BE2C (cell line): ENCODE results near the gene NR5A2.

ENCODE experiments used
- DNase-seq: peaks from one replicate; pipeline ENCODE4 v3.0.0-alpha.2; 2020
- H3K27me3 ChIP-seq: fragments of 250-450 bp; sonication (Bioruptor Pico); 2 replicates; pipeline ENCODE4 v1.5.1; 2020; ENCODE audit warnings: mild to moderate bottlenecking
- H3K36me3 ChIP-seq: fragments of 250-450 bp; sonication (Bioruptor Pico); 2 replicates; pipeline ENCODE4 v1.5.1; 2020; ENCODE audit warnings: mild to moderate bottlenecking
- H3K4me1 ChIP-seq: fragments of 250-450 bp; sonication (Bioruptor Pico); 2 replicates; pipeline ENCODE4 v1.5.1; 2020
- H3K4me3 ChIP-seq: 2 replicates; pipeline ENCODE4 v1.5.1; 2011; ENCODE audit warnings: low read depth, low read length
- H3K9me3 ChIP-seq: fragments of 250-450 bp; sonication (Bioruptor Pico); 2 replicates; pipeline ENCODE4 v1.5.1; 2020
- TF ChIP-seq, protein P1 (sequence below): IDR thresholded peaks from 2 replicates; pipeline ENCODE4 v1.5.1; 2012; ENCODE audit warnings: mild to moderate bottlenecking, low read depth, low read length

The NR5A2 gene

DNA sequence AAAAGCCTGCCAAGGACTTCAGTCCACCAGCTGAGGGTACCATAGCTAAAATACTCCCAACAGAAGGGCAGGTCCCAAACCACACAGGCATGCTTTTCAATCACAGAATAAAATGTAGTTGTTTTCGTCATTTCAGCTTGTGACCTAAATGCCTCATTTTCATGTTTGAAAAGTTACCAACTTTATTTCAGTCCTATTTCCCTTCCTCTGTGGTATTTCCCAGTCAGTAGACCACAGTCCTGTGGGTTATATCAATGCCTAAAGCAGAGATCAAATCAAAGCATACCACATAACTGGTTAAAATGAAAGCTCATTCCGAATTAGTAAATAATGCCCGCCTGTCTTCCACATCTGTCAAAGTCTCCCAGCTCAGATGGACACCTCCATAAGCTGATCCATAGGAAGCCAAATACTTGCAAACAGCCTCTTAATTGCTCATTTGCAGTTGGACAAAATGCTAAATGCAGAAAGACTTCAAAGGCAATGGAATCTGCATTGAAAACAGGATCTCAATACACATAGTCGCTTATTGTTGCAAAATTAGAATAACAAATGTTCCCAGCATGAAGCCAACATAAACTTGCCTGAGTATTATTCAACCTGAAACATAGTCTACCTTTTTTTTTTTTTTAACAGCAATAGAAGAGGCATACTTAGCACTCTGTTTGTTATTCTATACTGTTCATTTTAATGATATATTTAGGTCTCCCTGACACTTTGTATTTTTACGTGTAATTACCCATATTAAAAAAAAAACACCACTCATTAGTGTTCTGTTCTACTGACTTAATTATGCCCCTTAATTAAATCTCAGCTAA lies 53.9 kb downstream of the NR5A2 start:
- no peak overlapping the region for H3K4me3 ChIP-seq
- peaks cover 78% of the 10 kb centered on the region for H3K27me3 ChIP-seq
- H3K4me1 ChIP-seq = no peaks in the 10 kb centered on the region
- no peaks in the 10 kb centered on the region for H3K9me3 ChIP-seq
- no peak for DNase-seq
- TF ChIP-seq, protein P1, sequence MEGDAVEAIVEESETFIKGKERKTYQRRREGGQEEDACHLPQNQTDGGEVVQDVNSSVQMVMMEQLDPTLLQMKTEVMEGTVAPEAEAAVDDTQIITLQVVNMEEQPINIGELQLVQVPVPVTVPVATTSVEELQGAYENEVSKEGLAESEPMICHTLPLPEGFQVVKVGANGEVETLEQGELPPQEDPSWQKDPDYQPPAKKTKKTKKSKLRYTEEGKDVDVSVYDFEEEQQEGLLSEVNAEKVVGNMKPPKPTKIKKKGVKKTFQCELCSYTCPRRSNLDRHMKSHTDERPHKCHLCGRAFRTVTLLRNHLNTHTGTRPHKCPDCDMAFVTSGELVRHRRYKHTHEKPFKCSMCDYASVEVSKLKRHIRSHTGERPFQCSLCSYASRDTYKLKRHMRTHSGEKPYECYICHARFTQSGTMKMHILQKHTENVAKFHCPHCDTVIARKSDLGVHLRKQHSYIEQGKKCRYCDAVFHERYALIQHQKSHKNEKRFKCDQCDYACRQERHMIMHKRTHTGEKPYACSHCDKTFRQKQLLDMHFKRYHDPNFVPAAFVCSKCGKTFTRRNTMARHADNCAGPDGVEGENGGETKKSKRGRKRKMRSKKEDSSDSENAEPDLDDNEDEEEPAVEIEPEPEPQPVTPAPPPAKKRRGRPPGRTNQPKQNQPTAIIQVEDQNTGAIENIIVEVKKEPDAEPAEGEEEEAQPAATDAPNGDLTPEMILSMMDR = no peak
- H3K36me3 ChIP-seq = no peaks in the 10 kb centered on the region

DNA sequence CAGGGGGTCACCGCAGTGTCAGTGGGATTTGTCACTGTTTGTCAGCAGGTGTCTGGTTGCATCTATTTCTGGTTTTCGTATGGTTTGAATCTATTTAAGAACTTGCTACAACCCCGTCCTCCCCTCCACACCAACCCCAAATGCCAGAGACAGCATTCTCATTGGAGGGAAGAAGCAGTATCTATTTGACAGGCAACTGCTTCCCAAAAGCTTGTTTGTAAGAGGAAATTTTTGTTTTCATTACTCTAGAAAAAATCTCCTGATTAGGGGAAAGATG lies 54.4 kb downstream of the NR5A2 start:
- Histone ChIP-seq H3K36me3 (no peaks in the 10 kb centered on the region), H3K4me1 (no peaks in the 10 kb centered on the region), H3K9me3 (no peaks in the 10 kb centered on the region), H3K4me3 (no peak overlapping the region), H3K27me3 (peaks cover 78% of the 10 kb centered on the region)
- TF ChIP-seq, protein P1 = no peak
- no peak for DNase-seq

DNA sequence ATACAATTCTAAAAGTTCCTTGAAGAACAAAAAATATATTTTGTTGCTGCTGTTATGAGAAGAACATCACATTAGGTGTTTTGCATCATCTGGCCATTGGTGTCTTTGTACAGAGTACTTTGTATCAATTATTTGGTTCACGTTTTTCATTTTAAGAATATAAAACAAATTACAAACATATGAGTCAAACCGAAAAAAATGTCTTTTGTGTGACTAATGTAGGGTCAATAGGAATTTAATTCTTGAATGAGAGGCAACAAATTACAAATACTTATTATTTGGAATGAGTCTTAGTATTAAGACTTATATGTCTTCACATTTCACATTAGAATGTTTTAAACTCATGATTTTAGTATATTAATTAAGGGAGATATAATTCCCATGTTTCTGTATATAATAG lies 54.8 kb downstream of the NR5A2 start:
- no peaks in the 10 kb centered on the region for H3K9me3 ChIP-seq
- H3K4me1 ChIP-seq = no peaks in the 10 kb centered on the region
- no peak for DNase-seq
- H3K36me3 ChIP-seq = no peaks in the 10 kb centered on the region
- TF ChIP-seq, protein P1 = no peak
- no peak overlapping the region for H3K4me3 ChIP-seq
- peaks cover 78% of the 10 kb centered on the region for H3K27me3 ChIP-seq

DNA sequence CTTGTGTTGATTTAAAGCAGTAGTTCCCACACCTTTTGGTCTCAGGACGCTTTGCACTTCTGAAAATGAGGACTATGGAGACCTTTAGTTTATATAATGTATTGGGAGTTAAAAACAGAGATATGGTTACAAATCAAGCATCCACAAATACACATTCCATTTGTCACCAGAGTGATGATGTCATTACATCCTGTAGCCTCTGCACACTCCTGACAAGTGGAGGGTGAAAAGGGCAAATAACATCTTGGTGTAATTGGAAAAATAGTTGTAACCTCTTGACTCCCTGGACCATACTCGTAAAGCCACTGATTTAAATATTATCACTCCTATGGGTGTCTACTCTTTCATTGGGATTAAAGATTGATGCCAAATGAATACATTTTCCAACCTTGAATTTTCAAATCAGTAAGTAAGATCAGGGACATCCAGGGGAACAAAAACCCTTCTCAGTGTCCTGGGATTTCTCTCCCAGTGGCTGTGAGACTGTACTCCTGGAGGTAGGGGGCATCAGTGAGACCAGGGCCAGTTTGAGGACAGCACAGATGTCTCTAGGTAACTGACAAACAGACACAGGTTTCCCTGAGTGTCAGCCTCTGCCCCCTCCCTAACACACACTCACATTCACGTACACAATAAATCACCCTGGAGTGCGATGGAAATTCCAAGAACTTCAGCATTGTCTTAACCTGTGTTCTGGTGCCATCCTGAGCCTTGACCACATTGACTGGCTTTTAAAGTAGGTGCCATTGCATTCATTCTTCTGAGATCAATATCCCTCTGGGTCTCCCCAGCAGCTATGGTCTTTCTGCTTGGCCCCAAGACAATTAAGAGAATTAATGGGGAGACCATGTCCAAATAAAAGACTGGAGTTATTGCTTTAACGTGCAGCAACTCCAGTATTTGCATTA lies 63.0 kb downstream of the NR5A2 start:
- no peaks in the 10 kb centered on the region for H3K4me1 ChIP-seq
- H3K27me3 ChIP-seq = peaks cover 50% of the 10 kb centered on the region
- H3K4me3 ChIP-seq = no peak overlapping the region
- no peak for DNase-seq
- no peaks in the 10 kb centered on the region for H3K9me3 ChIP-seq
- TF ChIP-seq, protein P1 = peak; percentile 42
- no peaks in the 10 kb centered on the region for H3K36me3 ChIP-seq

DNA sequence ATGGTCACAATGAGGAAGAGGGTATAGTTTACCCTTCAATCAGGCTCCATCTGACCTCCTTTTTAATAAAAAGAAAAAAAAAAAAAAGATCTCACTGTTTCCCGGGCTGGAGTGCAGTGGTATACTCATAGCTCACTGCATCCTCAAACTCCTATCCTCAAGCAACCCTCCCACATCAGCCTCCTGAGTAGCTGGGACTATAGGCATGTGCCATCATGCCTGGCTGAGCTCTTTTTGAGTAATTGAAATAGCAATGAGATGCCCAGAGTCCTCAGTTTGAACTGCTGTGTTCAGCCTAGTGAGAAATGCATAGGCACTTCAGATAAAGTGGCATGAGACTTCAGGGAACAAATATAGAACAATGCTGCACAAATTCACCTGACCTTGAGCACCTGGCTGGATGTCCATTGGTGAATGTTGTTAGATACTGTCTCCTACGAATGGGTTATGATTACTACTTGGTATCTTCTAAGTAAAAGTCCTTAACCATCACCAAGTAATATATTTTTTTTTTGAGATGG lies 67.6 kb downstream of the NR5A2 start:
- TF ChIP-seq, protein P1 = no peak
- no peak for DNase-seq
- Histone ChIP-seq H3K27me3 (peaks cover 16% of the 10 kb centered on the region; the same call in 1 of the 2 replicates), H3K4me1 (no peaks in the 10 kb centered on the region), H3K9me3 (no peaks in the 10 kb centered on the region), H3K4me3 (no peak overlapping the region), H3K36me3 (no peaks in the 10 kb centered on the region)
